GM23248 (cell line): ENCODE results near the gene PLEKHH3.

ENCODE experiments used
- EZH2 ChIP-seq: fragments of 200-600 bp; sonication (generic); IDR thresholded peaks from 2 replicates; pipeline ENCODE4 v1.6.1; 2018; ENCODE audit warnings: antibody characterized with exemption, mild to moderate bottlenecking; ENCODE audit not compliant: insufficient read depth, poor library complexity, severe bottlenecking
- EZH2phosphoT487 ChIP-seq: fragments of 200-600 bp; sonication (generic); IDR thresholded peaks from 2 replicates; pipeline ENCODE4 v1.6.1; 2018; ENCODE audit warnings: antibody characterized with exemption, moderate library complexity, mild to moderate bottlenecking, low read depth; ENCODE audit not compliant: insufficient read depth

DNA sequence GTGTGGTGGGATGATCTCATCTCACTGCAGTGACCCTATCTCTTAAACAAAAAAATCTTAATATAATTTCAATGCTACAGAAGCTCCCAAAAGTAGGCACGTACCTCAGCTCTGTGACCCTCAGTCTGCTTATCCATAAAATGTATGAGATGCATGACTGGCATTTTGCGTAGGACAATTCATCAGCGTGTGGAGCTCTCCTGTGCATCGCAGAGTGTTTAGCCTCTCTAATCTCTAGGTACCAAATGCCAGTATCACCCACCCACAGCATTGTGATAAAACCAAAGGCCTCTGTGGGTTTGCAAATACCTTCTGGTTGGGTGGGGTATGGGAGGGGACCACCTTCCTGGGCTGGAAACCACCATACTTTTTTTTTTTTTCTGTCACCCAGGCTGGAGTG lies 36.7 kb downstream of the PLEKHH3 start:
- TF ChIP-seq EZH2, result no peak
- TF ChIP-seq EZH2phosphoT487, result no peak
